ENCODE measurements around the gene CMC2.

CMC2 gene

DNA sequence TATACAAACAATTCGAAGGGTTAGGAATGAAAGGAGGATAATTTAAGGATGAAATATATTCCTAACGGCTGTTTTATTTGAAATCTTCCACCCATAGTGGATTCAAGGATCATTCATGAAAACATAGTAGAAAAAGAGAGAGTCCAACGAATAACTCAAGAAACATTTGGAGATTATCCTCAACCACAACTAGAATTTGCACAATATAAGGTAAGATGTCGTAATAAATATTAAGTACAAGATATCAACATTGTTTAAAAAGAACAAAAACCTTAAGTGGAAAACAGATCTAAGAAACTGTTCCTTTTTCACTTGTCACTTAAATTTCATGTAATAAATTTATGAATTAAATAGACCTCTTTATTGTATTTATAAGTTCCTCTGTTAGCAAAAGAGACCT is 19.7 kb upstream of the CMC2 start:
- no peaks in the 10 kb centered on the region for H3K4me1 ChIP-seq (ENCODE audit: control insufficient read depth, insufficient read depth, low read length)
- H3K4me3 ChIP-seq (ENCODE audit: low read length in 2 of 2) = no peak overlapping the region
- H3K36me3 ChIP-seq (ENCODE audit: control insufficient read depth in 2 of 2, insufficient read depth in 2 of 2, low read length in 2 of 2) = no peaks in the 10 kb centered on the region
- no peaks in the 10 kb centered on the region for H3K27me3 ChIP-seq (ENCODE audit: control insufficient read depth in 1 of 2, insufficient read depth in 2 of 2, low read length in 2 of 2)
- H3K9ac ChIP-seq (ENCODE audit: low read length in 2 of 2) = no peak overlapping the region
- no peak overlapping the region for H3K27ac ChIP-seq (ENCODE audit: low read length)
- no peaks in the 10 kb centered on the region for H3K9me3 ChIP-seq (ENCODE audit: control insufficient read depth in 2 of 2, low read length in 2 of 2)

DNA sequence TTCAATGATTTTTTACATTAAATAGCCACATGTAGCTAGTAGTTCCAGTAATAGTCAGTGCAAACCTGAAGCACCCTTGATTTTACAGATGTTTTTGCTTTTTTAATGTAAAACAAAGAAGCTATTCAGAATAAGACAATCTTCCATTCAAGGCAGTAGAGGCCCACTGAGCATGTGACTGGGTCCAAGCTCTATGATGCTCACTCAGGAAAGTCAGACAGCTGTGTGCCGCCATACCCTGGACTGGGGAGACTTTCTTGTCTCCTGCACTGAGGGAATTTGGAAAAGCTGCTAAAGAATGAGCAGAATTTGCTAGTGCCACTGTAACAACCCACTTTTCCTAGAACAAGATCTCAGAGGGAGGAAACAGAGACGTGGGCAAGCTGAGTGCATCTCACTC is 11.8 kb upstream of the CMC2 start:
- no peak overlapping the region for H3K27ac ChIP-seq (ENCODE audit: low read length)
- no peaks in the 10 kb centered on the region for H3K4me1 ChIP-seq (ENCODE audit: control insufficient read depth, insufficient read depth, low read length)
- H3K9me3 ChIP-seq (ENCODE audit: control insufficient read depth in 2 of 2, low read length in 2 of 2) = no peaks in the 10 kb centered on the region
- H3K4me3 ChIP-seq (ENCODE audit: low read length in 2 of 2) = no peak overlapping the region
- no peaks in the 10 kb centered on the region for H3K27me3 ChIP-seq (ENCODE audit: control insufficient read depth in 1 of 2, insufficient read depth in 2 of 2, low read length in 2 of 2)
- H3K9ac ChIP-seq (ENCODE audit: low read length in 2 of 2) = no peak overlapping the region
- H3K36me3 ChIP-seq (ENCODE audit: control insufficient read depth in 2 of 2, insufficient read depth in 2 of 2, low read length in 2 of 2) = peaks cover 0 to 6% of the 10 kb centered on the region in 2 donors

DNA sequence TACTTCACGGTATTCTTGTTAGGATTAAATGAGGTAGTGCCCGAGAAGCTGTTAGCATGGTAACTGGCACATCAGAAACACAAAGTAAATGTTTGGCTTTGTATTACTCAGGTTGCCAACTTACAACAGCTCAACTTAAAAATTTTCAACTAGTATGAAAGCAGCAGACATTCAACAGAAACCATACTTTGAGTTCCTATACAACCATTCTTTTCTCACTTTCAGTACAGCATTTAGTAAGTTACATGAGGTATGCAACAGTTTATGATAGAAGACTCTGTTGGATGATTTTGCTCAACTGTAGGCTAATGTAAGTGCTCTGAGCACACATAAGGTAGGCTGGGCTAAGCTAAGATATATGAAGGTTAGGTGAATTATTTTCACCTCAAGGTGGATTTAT is 8.0 kb upstream of the CMC2 start:
- no peaks in the 10 kb centered on the region for H3K27me3 ChIP-seq (ENCODE audit: control insufficient read depth in 1 of 2, insufficient read depth in 2 of 2, low read length in 2 of 2)
- no peak overlapping the region for H3K9ac ChIP-seq (ENCODE audit: low read length in 2 of 2)
- no peak overlapping the region for H3K4me3 ChIP-seq (ENCODE audit: low read length in 2 of 2)
- peaks cover 0 to 6% of the 10 kb centered on the region in 2 donors for H3K36me3 ChIP-seq (ENCODE audit: control insufficient read depth in 2 of 2, insufficient read depth in 2 of 2, low read length in 2 of 2)
- no peaks in the 10 kb centered on the region for H3K9me3 ChIP-seq (ENCODE audit: control insufficient read depth in 2 of 2, low read length in 2 of 2)
- H3K27ac ChIP-seq (ENCODE audit: low read length) = peak overlapping the region; percentile 7
- peaks cover 3% of the 10 kb centered on the region for H3K4me1 ChIP-seq (ENCODE audit: control insufficient read depth, insufficient read depth, low read length)

DNA sequence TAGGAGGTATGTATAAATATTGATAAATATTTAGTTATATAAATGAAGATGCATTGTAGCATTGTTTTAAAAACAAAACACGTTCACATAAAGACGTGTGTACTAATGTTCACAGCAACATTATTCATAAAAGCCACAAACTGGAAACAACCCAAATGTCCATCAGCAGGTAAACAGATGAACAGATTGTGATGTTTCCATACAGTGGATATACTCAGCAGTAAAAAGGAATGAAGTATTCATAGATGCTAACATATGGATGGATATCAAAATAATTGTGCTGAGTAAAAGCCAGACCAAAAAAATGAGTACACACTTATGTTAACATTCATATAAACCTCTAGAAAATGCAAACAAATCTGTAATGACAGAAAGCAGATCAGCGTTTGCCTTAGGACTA is 6.3 kb upstream of the CMC2 start:
- Histone ChIP-seq H3K4me3 (ENCODE audit: low read length in 2 of 2) (no peak overlapping the region), H3K9me3 (ENCODE audit: control insufficient read depth in 2 of 2, low read length in 2 of 2) (no peaks in the 10 kb centered on the region), H3K27ac (ENCODE audit: low read length) (no peak overlapping the region), H3K9ac (ENCODE audit: low read length in 2 of 2) (no peak overlapping the region), H3K36me3 (ENCODE audit: control insufficient read depth in 2 of 2, insufficient read depth in 2 of 2, low read length in 2 of 2) (no peaks in the 10 kb centered on the region), H3K27me3 (ENCODE audit: control insufficient read depth in 1 of 2, insufficient read depth in 2 of 2, low read length in 2 of 2) (no peaks in the 10 kb centered on the region), H3K4me1 (ENCODE audit: control insufficient read depth, insufficient read depth, low read length) (peaks cover 5% of the 10 kb centered on the region)

DNA sequence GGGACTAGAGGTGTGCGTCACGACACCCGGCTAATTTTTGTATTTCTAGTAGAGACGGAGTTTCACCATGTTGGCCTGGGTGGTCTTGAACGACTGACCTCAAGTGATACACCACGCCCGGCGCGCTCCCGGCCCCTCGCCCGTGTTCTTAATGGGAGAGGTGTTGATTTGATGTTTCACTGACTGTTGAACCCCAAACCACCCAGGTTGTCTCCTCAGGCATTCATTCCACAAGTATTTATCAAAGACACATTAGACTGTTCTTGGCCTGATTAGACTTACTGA is 1.8 kb upstream of the CMC2 start:
- no peaks in the 10 kb centered on the region for H3K9me3 ChIP-seq (ENCODE audit: control insufficient read depth in 2 of 2, low read length in 2 of 2)
- H3K4me3 ChIP-seq (ENCODE audit: low read length in 2 of 2) = peak overlapping the region; percentile 86 to 96
- peak overlapping the region; percentile 97 for H3K27ac ChIP-seq (ENCODE audit: low read length)
- H3K36me3 ChIP-seq (ENCODE audit: control insufficient read depth in 2 of 2, insufficient read depth in 2 of 2, low read length in 2 of 2) = no peaks in the 10 kb centered on the region
- H3K4me1 ChIP-seq (ENCODE audit: control insufficient read depth, insufficient read depth, low read length) = peaks cover 30% of the 10 kb centered on the region
- H3K27me3 ChIP-seq (ENCODE audit: control insufficient read depth in 1 of 2, insufficient read depth in 2 of 2, low read length in 2 of 2) = no peaks in the 10 kb centered on the region
- H3K9ac ChIP-seq (ENCODE audit: low read length in 2 of 2) = peak overlapping the region in 1 of 2 donors; percentile 94

DNA sequence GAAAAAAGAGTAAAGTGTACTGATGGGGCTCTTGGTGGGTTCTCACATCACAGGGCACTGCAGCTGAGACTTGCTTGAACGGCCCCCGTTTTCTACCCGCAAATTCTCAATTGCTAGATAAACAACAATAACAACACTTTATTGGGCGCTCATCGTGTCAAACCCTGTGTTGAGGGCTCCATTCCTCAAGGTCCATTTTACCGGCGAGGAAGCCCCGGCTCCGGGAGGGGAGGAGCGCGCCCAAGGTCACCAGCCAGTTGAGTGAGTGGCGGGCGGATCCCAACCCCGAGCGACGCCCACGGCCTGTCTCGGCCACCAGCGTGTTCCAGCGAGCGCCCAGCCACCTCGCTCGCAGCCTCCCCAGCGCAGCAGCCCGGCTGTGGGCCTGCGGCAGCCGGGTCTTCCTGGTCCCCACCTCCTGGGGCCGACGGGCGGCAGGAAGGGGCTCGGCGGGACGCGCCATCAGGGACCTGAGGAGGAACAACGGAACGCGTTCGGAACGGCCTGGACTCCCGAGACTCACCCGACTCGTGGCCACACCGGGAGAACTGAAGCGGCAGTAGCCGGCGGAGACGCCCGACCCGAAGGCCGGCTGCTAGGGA is 373 bp downstream of the CMC2 start:
- H3K9me3 ChIP-seq (ENCODE audit: control insufficient read depth in 2 of 2, low read length in 2 of 2) = no peaks in the 10 kb centered on the region
- peaks cover 27% of the 10 kb centered on the region for H3K4me1 ChIP-seq (ENCODE audit: control insufficient read depth, insufficient read depth, low read length)

DNA sequence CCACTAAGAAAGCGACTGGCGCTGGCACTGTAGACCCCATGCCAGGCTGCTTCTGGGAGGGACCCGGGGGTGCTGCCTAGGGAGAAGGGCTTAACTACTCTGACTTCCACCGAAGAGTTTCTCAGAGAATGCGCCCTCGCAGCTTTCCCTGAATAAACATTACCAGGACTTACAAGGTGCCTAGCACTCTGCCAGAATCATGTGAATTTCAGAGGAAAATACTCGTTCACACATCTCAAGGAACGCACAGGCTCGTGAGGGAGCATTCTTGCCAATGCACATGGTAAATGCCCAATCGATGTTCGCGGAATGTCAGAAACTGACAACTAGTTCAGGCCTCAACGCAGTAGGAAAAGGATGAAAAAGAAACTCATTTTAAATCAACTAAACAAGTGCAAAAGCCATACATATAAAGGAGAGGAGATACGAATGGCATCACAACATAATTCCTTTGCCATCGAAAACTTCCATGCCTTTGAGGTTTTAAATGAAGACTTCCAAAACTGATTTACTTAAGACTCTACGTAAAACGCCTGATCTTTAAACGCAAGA is 999 bp downstream of the CMC2 start:
- peak overlapping the region; percentile 94 to 98 for H3K9ac ChIP-seq (ENCODE audit: low read length in 2 of 2)
- peak overlapping the region; percentile 86 to 96 for H3K4me3 ChIP-seq (ENCODE audit: low read length in 2 of 2)
- H3K27me3 ChIP-seq (ENCODE audit: control insufficient read depth in 1 of 2, insufficient read depth in 2 of 2, low read length in 2 of 2) = no peaks in the 10 kb centered on the region
- peaks cover 27% of the 10 kb centered on the region for H3K4me1 ChIP-seq (ENCODE audit: control insufficient read depth, insufficient read depth, low read length)
- no peaks in the 10 kb centered on the region for H3K9me3 ChIP-seq (ENCODE audit: control insufficient read depth in 2 of 2, low read length in 2 of 2)
- no peaks in the 10 kb centered on the region for H3K36me3 ChIP-seq (ENCODE audit: control insufficient read depth in 2 of 2, insufficient read depth in 2 of 2, low read length in 2 of 2)
- H3K27ac ChIP-seq (ENCODE audit: low read length) = peak overlapping the region; percentile 97

More for the DNA sequence above, 373 bp downstream of the CMC2 start:
- Histone ChIP-seq H3K9ac (ENCODE audit: low read length in 2 of 2) (peak overlapping the region; percentile 94 to 98), H3K36me3 (ENCODE audit: control insufficient read depth in 2 of 2, insufficient read depth in 2 of 2, low read length in 2 of 2) (no peaks in the 10 kb centered on the region), H3K27ac (ENCODE audit: low read length) (peak overlapping the region; percentile 97), H3K27me3 (ENCODE audit: control insufficient read depth in 1 of 2, insufficient read depth in 2 of 2, low read length in 2 of 2) (no peaks in the 10 kb centered on the region), H3K4me3 (ENCODE audit: low read length in 2 of 2) (peak overlapping the region; percentile 86 to 96)

DNA sequence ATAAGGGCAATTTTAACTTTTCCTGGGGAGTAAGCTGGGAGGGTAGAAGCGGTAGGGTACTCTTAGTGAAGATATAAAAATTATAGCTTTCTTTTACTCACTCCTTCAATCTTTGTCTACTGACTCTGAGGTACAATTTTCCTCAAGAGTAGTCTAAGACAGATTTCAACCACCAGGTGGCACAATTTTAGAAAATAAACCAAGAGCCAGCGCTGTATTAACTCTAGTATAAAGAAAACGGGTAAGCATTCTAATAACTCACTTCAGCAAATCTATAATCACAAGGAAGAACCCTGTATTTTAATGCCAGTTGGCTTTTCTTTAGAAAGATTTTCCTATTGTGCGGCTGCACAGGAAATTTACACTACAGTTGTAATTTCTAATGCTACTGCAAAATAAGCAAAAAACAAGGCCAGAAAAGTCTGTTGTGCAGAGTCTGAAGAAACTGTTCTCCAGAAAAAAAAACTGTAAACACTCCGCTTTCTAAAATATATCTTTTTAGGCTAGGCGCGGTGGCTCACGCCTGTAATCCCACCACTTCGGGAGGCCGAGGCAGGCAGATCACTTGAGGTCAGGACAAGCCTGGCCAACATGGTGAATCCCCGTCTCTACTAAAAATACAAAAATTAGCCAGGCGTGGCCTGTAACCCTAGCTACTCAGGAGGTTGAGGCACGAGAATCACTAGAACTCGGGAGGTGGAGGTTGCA is 1.9 kb downstream of the CMC2 start:
- Histone ChIP-seq H3K4me3 (ENCODE audit: low read length in 2 of 2) (peak overlapping the region in 1 of 2 donors; percentile 59), H3K27ac (ENCODE audit: low read length) (peak overlapping the region; percentile 37), H3K9ac (ENCODE audit: low read length in 2 of 2) (peak overlapping the region; percentile 14 to 44)

DNA sequence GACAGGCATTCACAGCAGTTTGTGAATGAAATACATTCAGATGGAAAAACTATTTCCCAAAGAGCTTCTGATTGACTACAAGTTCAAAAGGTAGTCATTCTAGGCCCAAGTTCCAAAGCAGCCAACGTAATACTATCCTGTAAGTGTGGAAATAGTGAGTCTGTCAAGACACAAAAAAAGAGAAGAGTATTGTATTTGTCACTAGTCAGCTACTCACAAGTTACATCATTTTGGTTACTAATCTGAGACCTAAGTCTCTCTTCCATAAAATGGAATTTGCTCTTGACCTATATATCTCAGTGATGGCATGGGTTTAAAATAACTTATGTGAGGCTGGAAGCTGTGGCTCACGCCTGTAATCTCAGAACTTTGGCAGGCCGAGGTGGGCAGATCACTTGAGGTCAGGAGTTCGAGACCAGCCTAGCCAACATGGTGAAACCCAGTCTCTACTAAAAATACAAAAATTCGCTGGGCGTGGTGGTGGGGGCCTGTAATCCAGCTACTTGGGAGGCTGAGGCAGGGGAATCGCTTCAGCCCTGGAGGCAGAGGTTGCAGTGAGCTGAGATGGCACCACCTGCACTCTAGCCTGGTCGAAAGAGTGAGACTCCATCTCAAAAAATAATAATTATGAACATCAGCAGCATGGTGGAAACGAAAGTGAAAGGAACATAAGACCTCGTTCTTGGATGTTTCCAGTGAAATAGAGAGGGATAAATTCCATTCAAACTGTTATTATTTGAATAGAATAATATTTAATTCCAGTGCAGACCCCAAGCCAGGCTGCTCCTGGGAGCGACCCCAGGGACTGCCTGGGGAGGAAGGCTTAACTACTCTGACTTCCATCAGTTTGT is 2.9 kb downstream of the CMC2 start:
- Histone ChIP-seq H3K4me3 (ENCODE audit: low read length in 2 of 2) (peak overlapping the region in 1 of 2 donors; percentile 59), H3K9me3 (ENCODE audit: control insufficient read depth in 2 of 2, low read length in 2 of 2) (no peaks in the 10 kb centered on the region), H3K4me1 (ENCODE audit: control insufficient read depth, insufficient read depth, low read length) (peaks cover 27% of the 10 kb centered on the region), H3K27ac (ENCODE audit: low read length) (peak overlapping the region; percentile 37), H3K9ac (ENCODE audit: low read length in 2 of 2) (peak overlapping the region; percentile 14 to 44), H3K27me3 (ENCODE audit: control insufficient read depth in 1 of 2, insufficient read depth in 2 of 2, low read length in 2 of 2) (no peaks in the 10 kb centered on the region), H3K36me3 (ENCODE audit: control insufficient read depth in 2 of 2, insufficient read depth in 2 of 2, low read length in 2 of 2) (no peaks in the 10 kb centered on the region)

More for the DNA sequence above, 1.9 kb downstream of the CMC2 start:
- H3K27me3 ChIP-seq (ENCODE audit: control insufficient read depth in 1 of 2, insufficient read depth in 2 of 2, low read length in 2 of 2) = no peaks in the 10 kb centered on the region
- H3K4me1 ChIP-seq (ENCODE audit: control insufficient read depth, insufficient read depth, low read length) = peaks cover 27% of the 10 kb centered on the region
- H3K36me3 ChIP-seq (ENCODE audit: control insufficient read depth in 2 of 2, insufficient read depth in 2 of 2, low read length in 2 of 2) = no peaks in the 10 kb centered on the region
- no peaks in the 10 kb centered on the region for H3K9me3 ChIP-seq (ENCODE audit: control insufficient read depth in 2 of 2, low read length in 2 of 2)

DNA sequence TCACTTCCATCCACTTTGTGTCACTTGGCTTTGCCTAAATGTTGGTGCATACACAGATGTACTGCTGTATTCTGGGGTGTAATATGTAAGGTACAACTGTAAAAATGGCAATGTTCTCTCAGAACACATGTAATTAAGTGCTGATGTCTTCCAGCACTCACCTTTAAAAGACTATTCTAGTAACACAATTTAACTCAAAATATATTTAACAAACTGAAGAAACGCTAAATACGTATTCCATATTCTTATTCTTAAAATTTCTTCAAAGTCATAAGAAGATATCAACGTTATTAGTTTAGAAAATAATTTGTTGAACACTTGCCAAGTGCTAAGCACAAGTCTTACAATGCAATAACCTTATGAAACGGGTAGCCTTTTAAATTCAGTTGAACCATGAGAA is 3.6 kb downstream of the CMC2 start:
- no peak overlapping the region for H3K27ac ChIP-seq (ENCODE audit: low read length)
- no peak overlapping the region for H3K4me3 ChIP-seq (ENCODE audit: low read length in 2 of 2)
- no peak overlapping the region for H3K9ac ChIP-seq (ENCODE audit: low read length in 2 of 2)
- H3K36me3 ChIP-seq (ENCODE audit: control insufficient read depth in 2 of 2, insufficient read depth in 2 of 2, low read length in 2 of 2) = no peaks in the 10 kb centered on the region
- H3K27me3 ChIP-seq (ENCODE audit: control insufficient read depth in 1 of 2, insufficient read depth in 2 of 2, low read length in 2 of 2) = no peaks in the 10 kb centered on the region
- peaks cover 25% of the 10 kb centered on the region for H3K4me1 ChIP-seq (ENCODE audit: control insufficient read depth, insufficient read depth, low read length)
- no peaks in the 10 kb centered on the region for H3K9me3 ChIP-seq (ENCODE audit: control insufficient read depth in 2 of 2, low read length in 2 of 2)
